ENCODE measurements around the gene GLIS1.
"Not testable (repeated sequence)": the region's sequence is repeated elsewhere in the genome, so short reads cannot be mapped to it uniquely, and the experiment has no call there.

The GLIS1 gene

GRCh38 chr1:53557369-53557768 lies 181.6 kb downstream of the GLIS1 start:
- no peaks in the 10 kb centered on the region for H3K9me3 Mint-ChIP-seq
- no peak overlapping the region for H3K27ac Mint-ChIP-seq
- no peaks in the 10 kb centered on the region for H3K36me3 Mint-ChIP-seq (ENCODE audit: low read depth)
- peaks cover 21% of the 10 kb centered on the region for H3K4me1 Mint-ChIP-seq (ENCODE audit: low read depth)
- peaks cover 5% of the 10 kb centered on the region for H3K27me3 Mint-ChIP-seq
- DNase-seq = peak; percentile 8
- no peak overlapping the region for H3K4me3 Mint-ChIP-seq

GRCh38 chr1:53556657-53557227 lies 182.2 kb downstream of the GLIS1 start:
- no peaks in the 10 kb centered on the region for H3K36me3 Mint-ChIP-seq (ENCODE audit: low read depth)
- H3K9me3 Mint-ChIP-seq = no peaks in the 10 kb centered on the region
- no peak overlapping the region for H3K27ac Mint-ChIP-seq
- no peak for DNase-seq
- H3K4me1 Mint-ChIP-seq (ENCODE audit: low read depth) = peaks cover 14% of the 10 kb centered on the region
- no peak overlapping the region for H3K4me3 Mint-ChIP-seq
- H3K27me3 Mint-ChIP-seq = peaks cover 3% of the 10 kb centered on the region

- not testable (repeated sequence) for H3K27me3 Mint-ChIP-seq; H3K4me3 Mint-ChIP-seq; DNase-seq; H3K9me3 Mint-ChIP-seq; H3K36me3 Mint-ChIP-seq (ENCODE audit: low read depth); H3K27ac Mint-ChIP-seq
- H3K4me1 Mint-ChIP-seq (ENCODE audit: low read depth) = peaks cover 12% of the 10 kb centered on the region
These were observed 183.2 kb downstream of the GLIS1 start for GRCh38 chr1:53555620-53556326.

GRCh38 chr1:53554592-53555305 lies 184.2 kb downstream of the GLIS1 start:
- H3K4me3 Mint-ChIP-seq = no peak overlapping the region
- DNase-seq = peak; percentile 26
- H3K9me3 Mint-ChIP-seq = no peaks in the 10 kb centered on the region
- H3K4me1 Mint-ChIP-seq (ENCODE audit: low read depth) = peaks cover 15% of the 10 kb centered on the region
- no peak overlapping the region for H3K27ac Mint-ChIP-seq
- peaks cover 5% of the 10 kb centered on the region for H3K27me3 Mint-ChIP-seq
- H3K36me3 Mint-ChIP-seq (ENCODE audit: low read depth) = no peaks in the 10 kb centered on the region

- Mint-ChIP-seq H3K4me3 (no peak overlapping the region), H3K27me3 (peaks cover 5% of the 10 kb centered on the region), H3K36me3 (ENCODE audit: low read depth) (no peaks in the 10 kb centered on the region), H3K27ac (peak overlapping the region; percentile 59), H3K9me3 (no peaks in the 10 kb centered on the region), H3K4me1 (ENCODE audit: low read depth) (peaks cover 15% of the 10 kb centered on the region)
- peak; percentile 29 for DNase-seq
These were observed 185.0 kb downstream of the GLIS1 start for GRCh38 chr1:53553734-53554509.

GRCh38 chr1:53552981-53553733 lies 185.8 kb downstream of the GLIS1 start:
- H3K27ac Mint-ChIP-seq = peak overlapping the region; percentile 59
- H3K4me1 Mint-ChIP-seq (ENCODE audit: low read depth) = peaks cover 15% of the 10 kb centered on the region
- peaks cover 5% of the 10 kb centered on the region for H3K27me3 Mint-ChIP-seq
- H3K4me3 Mint-ChIP-seq = no peak overlapping the region
- peak; percentile 20 for DNase-seq
- H3K36me3 Mint-ChIP-seq (ENCODE audit: low read depth) = no peaks in the 10 kb centered on the region
- no peaks in the 10 kb centered on the region for H3K9me3 Mint-ChIP-seq

GRCh38 chr1:53552146-53552861 lies 186.7 kb downstream of the GLIS1 start:
- H3K27ac Mint-ChIP-seq = peak overlapping the region; percentile 40
- no peaks in the 10 kb centered on the region for H3K36me3 Mint-ChIP-seq (ENCODE audit: low read depth)
- H3K4me1 Mint-ChIP-seq (ENCODE audit: low read depth) = peaks cover 15% of the 10 kb centered on the region
- DNase-seq = peak; percentile 12
- peaks cover 5% of the 10 kb centered on the region for H3K27me3 Mint-ChIP-seq
- H3K9me3 Mint-ChIP-seq = no peaks in the 10 kb centered on the region
- no peak overlapping the region for H3K4me3 Mint-ChIP-seq

GRCh38 chr1:53551428-53551995 lies 187.5 kb downstream of the GLIS1 start:
- Mint-ChIP-seq H3K4me3 (no peak overlapping the region), H3K27me3 (peaks cover 5% of the 10 kb centered on the region), H3K27ac (no peak overlapping the region), H3K9me3 (no peaks in the 10 kb centered on the region), H3K4me1 (ENCODE audit: low read depth) (peaks cover 15% of the 10 kb centered on the region), H3K36me3 (ENCODE audit: low read depth) (no peaks in the 10 kb centered on the region)
- DNase-seq = peak; percentile 16

- no peaks in the 10 kb centered on the region for H3K36me3 Mint-ChIP-seq (ENCODE audit: low read depth)
- H3K4me3 Mint-ChIP-seq = no peak overlapping the region
- H3K27me3 Mint-ChIP-seq = peaks cover 5% of the 10 kb centered on the region
- no peak overlapping the region for H3K27ac Mint-ChIP-seq
- no peaks in the 10 kb centered on the region for H3K9me3 Mint-ChIP-seq
- H3K4me1 Mint-ChIP-seq (ENCODE audit: low read depth) = peaks cover 15% of the 10 kb centered on the region
- DNase-seq = peak; percentile 17
These were observed 188.7 kb downstream of the GLIS1 start for GRCh38 chr1:53550201-53550741.

GRCh38 chr1:53549781-53550180 lies 189.2 kb downstream of the GLIS1 start:
- Mint-ChIP-seq H3K4me3 (no peak overlapping the region), H3K9me3 (no peaks in the 10 kb centered on the region), H3K4me1 (ENCODE audit: low read depth) (peaks cover 15% of the 10 kb centered on the region), H3K36me3 (ENCODE audit: low read depth) (no peaks in the 10 kb centered on the region), H3K27me3 (peaks cover 5% of the 10 kb centered on the region), H3K27ac (no peak overlapping the region)
- DNase-seq = no peak

GRCh38 chr1:53549287-53549686 lies 189.7 kb downstream of the GLIS1 start:
- Mint-ChIP-seq H3K27me3 (peaks cover 5% of the 10 kb centered on the region), H3K27ac (no peak overlapping the region), H3K9me3 (no peaks in the 10 kb centered on the region), H3K36me3 (ENCODE audit: low read depth) (no peaks in the 10 kb centered on the region), H3K4me3 (no peak overlapping the region), H3K4me1 (ENCODE audit: low read depth) (peaks cover 14% of the 10 kb centered on the region)
- DNase-seq = no peak

- Mint-ChIP-seq H3K9me3 (no peaks in the 10 kb centered on the region), H3K27me3 (peaks cover 5% of the 10 kb centered on the region), H3K27ac (no peak overlapping the region), H3K4me3 (no peak overlapping the region), H3K36me3 (ENCODE audit: low read depth) (no peaks in the 10 kb centered on the region), H3K4me1 (ENCODE audit: low read depth) (peaks cover 3% of the 10 kb centered on the region)
- peak; percentile 15 for DNase-seq
These were observed 190.9 kb downstream of the GLIS1 start for GRCh38 chr1:53548031-53548491.

- DNase-seq = peak; percentile 11
- Mint-ChIP-seq H3K9me3 (no peaks in the 10 kb centered on the region), H3K4me3 (no peak overlapping the region), H3K27me3 (peaks cover 5% of the 10 kb centered on the region), H3K4me1 (ENCODE audit: low read depth) (peaks cover 3% of the 10 kb centered on the region), H3K27ac (no peak overlapping the region), H3K36me3 (ENCODE audit: low read depth) (no peaks in the 10 kb centered on the region)
These were observed 191.7 kb downstream of the GLIS1 start for GRCh38 chr1:53547231-53547790.

Measured in activated T-cell treated with anti-CD3 and anti-CD28 coated beads, Interleukin-2, amount 50 U/mL, for 24 hours (primary cell).